Neural cell (in vitro differentiated cells): Measurements from ENCODE around the gene RBMS3. TPM values are rescaled to one million over a fixed set of nuclear protein-coding genes. Genes with fewer than 3 reads are reported as not detected.

Experiments
- H2AFZ ChIP-seq: fragments of 200-600, 300-800 bp; sonication (generic), shearing (Covaris generic); 2 replicates; pipeline ENCODE4 v1.6.0; 2014; ENCODE audit warnings: low read depth, mild to moderate bottlenecking, antibody characterized with exemption, low read length, moderate library complexity
- H3F3A ChIP-seq: fragments of 200-600 bp; shearing (Covaris generic); 2 replicates; pipeline ENCODE4 v1.6.1; 2016; ENCODE audit warnings: mild to moderate bottlenecking, moderate library complexity, mixed read lengths, antibody characterized with exemption, low read length; ENCODE audit not compliant: insufficient read depth, poor library complexity, severe bottlenecking
- H3K27ac ChIP-seq: fragments of 200-600, 300-800 bp; sonication (generic), shearing (Covaris generic); 2 replicates; pipeline ENCODE4 v1.5.1; 2014; ENCODE audit warnings: mild to moderate bottlenecking, low read length, moderate library complexity
- H3K27me3 ChIP-seq: fragments of 300-800, 200-600 bp; sonication (generic), shearing (Covaris generic); 2 replicates; pipeline ENCODE4 v1.6.0; 2014; ENCODE audit warnings: mild to moderate bottlenecking, low read depth, low read length, moderate library complexity; ENCODE audit not compliant: insufficient read depth
- H3K36me3 ChIP-seq: fragments of 300-800, 200-600 bp; sonication (generic), shearing (Covaris generic); 2 replicates; pipeline ENCODE4 v1.5.1; 2014; ENCODE audit warnings: mild to moderate bottlenecking, antibody characterized with exemption, low read length, moderate library complexity; ENCODE audit not compliant: insufficient read depth
- H3K4me2 ChIP-seq: fragments of 300-800, 200-600 bp; sonication (generic), shearing (Covaris generic); 2 replicates; pipeline ENCODE4 v1.6.0; 2014; ENCODE audit warnings: mild to moderate bottlenecking, low read length
- H3K4me3 ChIP-seq: fragments of 300-800, 200-600 bp; sonication (generic), shearing (Covaris generic); 2 replicates; pipeline ENCODE4 v1.5.1; 2014; ENCODE audit warnings: mild to moderate bottlenecking, low read length, moderate library complexity
- H3K79me2 ChIP-seq: fragments of 200-600 bp; shearing (Covaris generic); replicated peaks from 2 replicates; pipeline ENCODE4 v1.6.0; 2014; ENCODE audit warnings: mild to moderate bottlenecking, low read length, moderate library complexity; ENCODE audit not compliant: insufficient read depth
- H3K9ac ChIP-seq: fragments of 300-800, 200-600 bp; sonication (generic), shearing (Covaris generic); 2 replicates; pipeline ENCODE4 v1.6.1; 2016; ENCODE audit warnings: mild to moderate bottlenecking, low read length, mixed read lengths
- H3K9me2 ChIP-seq: fragments of 200-600 bp; shearing (Covaris generic); 2 replicates; pipeline ENCODE4 v1.6.1; 2016; ENCODE audit warnings: mild to moderate bottlenecking, low read length, mixed read lengths; ENCODE audit not compliant: insufficient read depth
- H3K9me3 ChIP-seq: fragments of 200-600, 300-800 bp; sonication (generic), shearing (Covaris generic); 2 replicates; pipeline ENCODE4 v1.6.1; 2016; ENCODE audit warnings: mild to moderate bottlenecking, mixed run types, low read length, moderate library complexity, mixed read lengths
- H4K20me1 ChIP-seq: fragments of 200-600 bp; shearing (Covaris generic); 2 replicates; pipeline ENCODE4 v1.6.1; 2016; ENCODE audit warnings: mild to moderate bottlenecking, mixed run types; ENCODE audit not compliant: insufficient read depth
- CTCF ChIP-seq: fragments of 450-650 bp; IDR thresholded peaks from 2 replicates; pipeline ENCODE4 v1.5.1; 2014; ENCODE audit warnings: antibody characterized with exemption, mild to moderate bottlenecking, moderate library complexity; ENCODE audit not compliant: poor library complexity, severe bottlenecking
- EP300 ChIP-seq: fragments of 450-650 bp; conservative IDR thresholded peaks from 2 replicates; pipeline ENCODE4 v1.6.1; 2014; ENCODE audit warnings: antibody characterized with exemption, mild to moderate bottlenecking, moderate library complexity; ENCODE audit not compliant: poor library complexity, severe bottlenecking
- EZH2 ChIP-seq: fragments of 200-600, 300-800 bp; shearing (Covaris generic), sonication (generic); IDR thresholded peaks from 2 replicates; pipeline ENCODE4 v1.6.1; 2014; ENCODE audit warnings: antibody characterized with exemption, low read length, borderline replicate concordance, mild to moderate bottlenecking; ENCODE audit not compliant: insufficient read depth, poor library complexity, severe bottlenecking
- MXI1 ChIP-seq: fragments of 450-650 bp; conservative IDR thresholded peaks from 2 replicates; pipeline ENCODE4 v1.6.1; 2014; ENCODE audit warnings: antibody characterized with exemption, mild to moderate bottlenecking; ENCODE audit not compliant: poor library complexity, severe bottlenecking
- POLR2AphosphoS5 ChIP-seq: IDR thresholded peaks from 2 replicates; pipeline ENCODE4 v1.6.1; 2012
- RAD21 ChIP-seq: fragments of 450-650 bp; conservative IDR thresholded peaks from 2 replicates; pipeline ENCODE4 v1.6.1; 2014; ENCODE audit warnings: antibody characterized with exemption, mild to moderate bottlenecking, moderate library complexity
- REST ChIP-seq: IDR thresholded peaks from 2 replicates; pipeline ENCODE4 v1.6.1; 2012; ENCODE audit warnings: borderline replicate concordance
- SMC3 ChIP-seq: fragments of 450-650 bp; conservative IDR thresholded peaks from 2 replicates; pipeline ENCODE4 v1.6.1; 2014; ENCODE audit warnings: antibody characterized with exemption, mild to moderate bottlenecking, moderate library complexity; ENCODE audit not compliant: poor library complexity
- TAF1 ChIP-seq: IDR thresholded peaks from 2 replicates; pipeline ENCODE4 v1.6.1; 2012; ENCODE audit warnings: low read depth
- polyA plus RNA-seq: library from polyadenylated mRNA; depleted of rRNA; stranded (reverse); fragments of >200 nt; gene quantifications from 2 replicates; pipeline ENCODE4 v1.2.3, GENCODE V29; 2014

The RBMS3 gene
- polyA plus RNA-seq, 1 donor from 2014 or later: 0.53 TPM

GRCh38 chr3:29716213-29716612 is 435.3 kb downstream of the RBMS3 start:
- TF ChIP-seq TAF1 (no peak), RAD21 (no peak), POLR2AphosphoS5 (no peak), EZH2 (no peak), MXI1 (no peak), EP300 (no peak), SMC3 (no peak), REST (no peak), CTCF (no peak)
- no peaks in the 10 kb centered on the region for H3K27me3 ChIP-seq

DNA sequence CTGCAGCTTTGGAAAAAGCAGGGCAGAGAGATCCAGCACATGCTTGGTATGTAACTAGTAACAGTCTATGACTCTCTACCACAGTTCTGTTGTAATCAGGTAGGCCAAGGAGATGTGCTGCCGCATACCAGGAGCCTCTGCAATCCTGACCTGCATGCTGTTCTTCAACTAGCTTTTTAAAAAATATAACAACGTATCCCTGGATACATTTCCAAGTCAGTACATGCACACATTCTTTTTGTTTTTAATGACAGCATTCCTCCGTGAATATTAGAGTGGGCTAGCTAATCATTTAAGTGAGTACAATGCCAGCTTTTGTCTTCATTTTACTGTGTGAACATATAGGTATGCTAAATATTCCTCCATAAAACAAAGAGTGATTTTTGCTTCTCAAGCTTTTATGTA is 437.8 kb downstream of the RBMS3 start:
- Histone ChIP-seq H3K4me3 (no peak overlapping the region), H3K36me3 (no peaks in the 10 kb centered on the region), H3K4me2 (no peak overlapping the region), H3K9me3 (no peaks in the 10 kb centered on the region), H3K27ac (no peak overlapping the region), H2AFZ (no peak overlapping the region), H3K79me2 (no peaks in the 10 kb centered on the region), H3K9me2 (no peaks in the 10 kb centered on the region), H3F3A (no peaks in the 10 kb centered on the region), H4K20me1 (no peaks in the 10 kb centered on the region), H3K27me3 (no peaks in the 10 kb centered on the region), H3K9ac (no peak overlapping the region)
- no peak for TF ChIP-seq RAD21
- no peak for TF ChIP-seq EP300
- no peak for TF ChIP-seq MXI1
- TF ChIP-seq SMC3: no peak
- TF ChIP-seq POLR2AphosphoS5: no peak
- no peak for TF ChIP-seq REST
- TF ChIP-seq TAF1: no peak
- no peak for TF ChIP-seq CTCF
- no peak for TF ChIP-seq EZH2

More at GRCh38 chr3:29716213-29716612, 435.3 kb downstream of the RBMS3 start:
- H4K20me1 ChIP-seq: no peaks in the 10 kb centered on the region
- no peak overlapping the region for H3K9ac ChIP-seq
- H3F3A ChIP-seq: no peaks in the 10 kb centered on the region
- no peaks in the 10 kb centered on the region for H3K9me2 ChIP-seq
- no peak overlapping the region for H3K4me2 ChIP-seq
- no peaks in the 10 kb centered on the region for H3K79me2 ChIP-seq
- H3K4me3 ChIP-seq: no peak overlapping the region
- no peaks in the 10 kb centered on the region for H3K9me3 ChIP-seq
- H2AFZ ChIP-seq: no peak overlapping the region
- no peak overlapping the region for H3K27ac ChIP-seq
- no peaks in the 10 kb centered on the region for H3K36me3 ChIP-seq
